Pancreas (tissue), 10 donors: ENCODE results near the gene DDX51. TPM values are rescaled to one million over a fixed set of nuclear protein-coding genes. Genes with fewer than 3 reads are reported as not detected.

ENCODE experiments used
- ATAC-seq, 4 donors: fragments of 200-7000 bp; cut with Tn5 transposase; one replicate each; pipeline versions ENCODE4 v1.8.0 to v1.9.1; 2020; ENCODE audit warnings: mild to moderate bottlenecking in 4 of 4, moderate library complexity in 4 of 4
- DNase-seq, 6 donors: peaks; one replicate each; pipeline ENCODE4 v3.0.0-alpha.2; 2020
- FAIRE-seq: peaks from 2 replicates; lab custom pipeline; 2012; peaks lifted over from hg19 to GRCh38; lab: Jason Lieb, UNC
- H3K27ac ChIP-seq, 4 donors: fragments of 200-600 bp; sonication (generic); 1 replicate in 3 of 4; 2 replicates in 1 of 4; pipeline versions ENCODE4 v1.5.0 to v1.8.0; 2020
- H3K27me3 ChIP-seq, 4 donors: fragments of 200-600 bp; one replicate each; pipeline ENCODE4 v1.8.0; 2021
- H3K36me3 ChIP-seq, 3 donors: fragments of 200-600 bp; sonication (generic) in 1 of 3; one replicate each; pipeline versions ENCODE4 v1.5.0 to v1.8.0; 2020 to 2021
- H3K4me1 ChIP-seq, 3 donors: fragments of 200-600 bp; one replicate each; pipeline ENCODE4 v1.8.0; 2021
- H3K4me3 ChIP-seq, 4 donors: fragments of 200-600 bp; sonication (generic) in 2 of 4; one replicate each; pipeline versions ENCODE4 v1.5.0 to v1.8.0; 2020 to 2021
- H3K9me3 ChIP-seq, 4 donors: fragments of 200-600 bp; one replicate each; pipeline ENCODE4 v1.8.0; 2021
- WGBS, 2 donors: extraction: QIAGEN DNeasy Blood & Tissue Kit; methylation state at CpG; one replicate each; pipeline ENCODE4 v1.1.7; 2013; 5-methylcytosine and 5-hydroxymethylcytosine counted together
- intact Hi-C, 3 donors: fragments of 100-400 bp; cut with DNase I; formaldehyde crosslinking; loops; one replicate each; pipeline versions ENCODE4 v1.11.1 to v1.14.2; 2022
- polyA plus RNA-seq, 2 donors: library from polyadenylated mRNA; stranded (reverse); fragments of 200-250 nt; gene quantifications; one replicate each; pipeline ENCODE4 v1.2.3, GENCODE V29; 2013
- total RNA-seq, 6 donors: library from RNA; stranded (reverse); fragmentation: NEBNext Ultra II Directional in 4 of 6; extraction: Animal tissue kit (Norgen Biotek cat#: 25700) in 4 of 6; gene quantifications; one replicate each; pipeline versions ENCODE4 v1.2.1 to v1.2.4, GENCODE V29; 2021 to 2023
- TF ChIP-seq, protein P1 (sequence below), 4 donors: fragments of 200-600 bp; sonication (generic) in 3 of 4; IDR thresholded peaks; one replicate each; pipeline versions ENCODE4 v1.5.0 to v1.8.0; 2021; ENCODE audit warnings: antibody characterized with exemption in 4 of 4
- donor health status: healthy with polysubstance abuse.
- donor health status: DM: no; HTN: no; CAD: no; lungs with moderate emphysema.
- donor health status: DM: no; HTN: no; CAD: no.
- donor health status: control.
- donor health status: control.
- donor health status: Bipolar disorder and iron deficiency.
- donor health status: DM: yes; HTN: yes; CAD: no.
- donor health status: DM: no; HTN: no; CAD: no.
- donor health status: DM: no; HTN: no; CAD: no.
- donor health status: DM: yes; HTN: yes; CAD: no.

DDX51 gene
- total and polyA plus RNA-seq, 8 donors, result 7.8 to 46.7 (median 13.7) TPM

DNA sequence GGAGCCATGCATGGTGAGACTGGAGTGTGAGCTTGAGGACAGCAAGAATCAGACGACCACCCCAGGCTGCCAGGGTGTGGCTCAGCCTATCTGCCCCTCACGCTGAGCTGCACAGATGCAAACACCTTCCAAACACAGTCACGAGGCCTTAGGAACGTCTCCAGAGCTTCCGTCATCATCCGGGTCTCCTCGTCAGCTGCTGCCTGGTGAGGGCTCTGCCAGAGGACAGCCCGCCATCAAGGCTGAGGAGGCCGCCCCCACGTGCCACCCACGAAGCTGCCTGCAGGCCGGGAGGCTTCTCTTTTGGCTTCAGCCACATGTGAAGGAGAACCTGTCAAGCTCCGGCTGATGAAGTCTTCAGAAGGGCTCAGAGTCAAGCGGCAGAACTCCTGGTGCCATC lies 13.4 kb downstream of the DDX51 start:
- Histone ChIP-seq H3K27me3 (no peaks in the 10 kb centered on the region), H3K36me3 (peaks cover 0 to 5% (median 0%) of the 10 kb centered on the region in 3 donors), H3K27ac (no peak overlapping the region), H3K9me3 (no peaks in the 10 kb centered on the region), H3K4me1 (no peaks in the 10 kb centered on the region), H3K4me3 (no peak overlapping the region)
- WGBS, 2 donors, result 94 to 97% methylated on average over 14 of the region's 14 CpGs
- FAIRE-seq (no peak), ATAC-seq (no peak), DNase-seq (peak in 1 of 6 donors; percentile 30)
- intact Hi-C loops, result no loop called here
- TF ChIP-seq, protein P1, sequence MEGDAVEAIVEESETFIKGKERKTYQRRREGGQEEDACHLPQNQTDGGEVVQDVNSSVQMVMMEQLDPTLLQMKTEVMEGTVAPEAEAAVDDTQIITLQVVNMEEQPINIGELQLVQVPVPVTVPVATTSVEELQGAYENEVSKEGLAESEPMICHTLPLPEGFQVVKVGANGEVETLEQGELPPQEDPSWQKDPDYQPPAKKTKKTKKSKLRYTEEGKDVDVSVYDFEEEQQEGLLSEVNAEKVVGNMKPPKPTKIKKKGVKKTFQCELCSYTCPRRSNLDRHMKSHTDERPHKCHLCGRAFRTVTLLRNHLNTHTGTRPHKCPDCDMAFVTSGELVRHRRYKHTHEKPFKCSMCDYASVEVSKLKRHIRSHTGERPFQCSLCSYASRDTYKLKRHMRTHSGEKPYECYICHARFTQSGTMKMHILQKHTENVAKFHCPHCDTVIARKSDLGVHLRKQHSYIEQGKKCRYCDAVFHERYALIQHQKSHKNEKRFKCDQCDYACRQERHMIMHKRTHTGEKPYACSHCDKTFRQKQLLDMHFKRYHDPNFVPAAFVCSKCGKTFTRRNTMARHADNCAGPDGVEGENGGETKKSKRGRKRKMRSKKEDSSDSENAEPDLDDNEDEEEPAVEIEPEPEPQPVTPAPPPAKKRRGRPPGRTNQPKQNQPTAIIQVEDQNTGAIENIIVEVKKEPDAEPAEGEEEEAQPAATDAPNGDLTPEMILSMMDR (IDR thresholded peaks at IDR 0.05), result no peak

DNA sequence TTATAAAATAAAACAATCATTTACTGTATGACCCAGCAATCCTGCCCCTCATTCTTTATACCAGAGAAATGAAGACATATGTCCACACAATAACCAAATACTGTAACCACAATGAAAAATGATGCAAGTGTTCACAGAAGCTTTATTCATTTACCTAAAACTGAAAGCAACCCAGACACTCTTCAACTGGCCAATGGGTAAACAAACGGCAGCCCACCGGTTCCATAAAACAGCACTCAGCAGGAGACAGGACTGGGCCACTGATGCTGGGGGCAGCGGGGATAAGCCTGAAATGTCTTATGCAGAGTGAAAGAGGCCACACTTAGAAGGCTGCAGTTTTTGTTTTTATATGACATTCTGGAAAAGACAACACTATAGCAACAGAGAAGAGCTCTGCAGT lies 15.1 kb downstream of the DDX51 start:
- Histone ChIP-seq H3K9me3 (no peaks in the 10 kb centered on the region), H3K27me3 (no peaks in the 10 kb centered on the region), H3K4me3 (no peak overlapping the region), H3K36me3 (peaks cover 0 to 5% (median 0%) of the 10 kb centered on the region in 3 donors), H3K4me1 (no peaks in the 10 kb centered on the region), H3K27ac (no peak overlapping the region)
- TF ChIP-seq, protein P1 (IDR thresholded peaks at IDR 0.05), result no peak
- no peak for ATAC-seq
- WGBS, 2 donors, result 94 to 97% methylated on average over 3 of the region's 3 CpGs
- DNase-seq, result peak in 1 of 6 donors; percentile 25
- no peak for FAIRE-seq
- intact Hi-C loops, result no loop called here

DNA sequence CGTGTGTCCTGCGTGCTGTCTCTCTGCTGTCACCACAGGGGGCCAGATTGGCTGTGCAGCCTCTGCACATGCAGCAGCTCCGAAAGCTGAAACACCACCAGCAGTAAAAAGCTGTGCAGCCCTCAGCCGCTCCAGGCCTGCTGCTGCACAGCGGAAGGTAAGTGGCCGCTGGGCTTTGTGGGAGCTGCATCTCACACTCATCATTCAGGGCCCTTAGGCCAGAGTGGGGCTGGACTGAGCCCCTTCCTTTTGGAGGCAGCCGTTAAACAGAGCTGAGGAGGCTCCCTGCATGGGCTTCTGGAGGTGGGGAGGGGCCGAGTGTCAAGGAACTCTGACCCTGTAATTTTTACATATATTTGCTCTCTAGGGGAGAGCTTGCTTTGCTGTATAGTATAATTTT lies 17.1 kb downstream of the DDX51 start:
- TF ChIP-seq, protein P1 (IDR thresholded peaks at IDR 0.05), result no peak
- intact Hi-C loops, result no loop called here
- H3K27me3 ChIP-seq, result no peaks in the 10 kb centered on the region
- peaks cover 0 to 5% (median 0%) of the 10 kb centered on the region in 3 donors for H3K36me3 ChIP-seq
- WGBS, 2 donors, result 98 to 99% methylated on average over 8 of the region's 8 CpGs
- DNase-seq, result peak in 1 of 6 donors; percentile 21
- no peak overlapping the region for H3K4me3 ChIP-seq
- no peak for FAIRE-seq
- no peak for ATAC-seq
- no peaks in the 10 kb centered on the region for H3K9me3 ChIP-seq
- H3K4me1 ChIP-seq, result no peaks in the 10 kb centered on the region
- no peak overlapping the region for H3K27ac ChIP-seq

DNA sequence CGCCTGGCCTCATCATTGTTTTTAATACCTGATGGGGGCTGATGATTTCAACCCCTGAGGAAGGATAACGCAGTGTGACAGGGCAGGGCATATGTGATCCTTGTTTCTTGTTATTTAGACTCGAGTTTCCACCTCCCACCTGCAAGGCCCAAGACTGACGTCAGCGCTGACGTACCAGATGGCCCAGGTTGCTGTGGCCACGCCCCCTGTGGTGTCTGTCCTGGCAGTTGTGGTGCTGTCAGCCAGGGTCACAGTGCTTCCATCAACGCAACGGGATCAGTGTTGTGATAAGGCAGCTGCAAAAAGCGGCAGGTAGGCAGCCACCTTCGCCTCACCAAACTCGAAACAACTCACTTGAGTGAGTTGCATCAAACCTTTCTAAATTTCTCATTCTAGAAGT lies 18.4 kb downstream of the DDX51 start:
- peak in 1 of 6 donors; percentile 16 for DNase-seq
- no peak for ATAC-seq
- peaks cover 0 to 5% (median 0%) of the 10 kb centered on the region in 3 donors for H3K36me3 ChIP-seq
- FAIRE-seq, result no peak
- TF ChIP-seq, protein P1 (IDR thresholded peaks at IDR 0.05), result no peak
- no peak overlapping the region for H3K27ac ChIP-seq
- 96 to 97% methylated on average over 12 of the region's 12 CpGs for WGBS, 2 donors
- intact Hi-C loops, result no loop called here
- no peaks in the 10 kb centered on the region for H3K9me3 ChIP-seq
- no peaks in the 10 kb centered on the region for H3K27me3 ChIP-seq
- no peaks in the 10 kb centered on the region for H3K4me1 ChIP-seq
- H3K4me3 ChIP-seq, result no peak overlapping the region

DNA sequence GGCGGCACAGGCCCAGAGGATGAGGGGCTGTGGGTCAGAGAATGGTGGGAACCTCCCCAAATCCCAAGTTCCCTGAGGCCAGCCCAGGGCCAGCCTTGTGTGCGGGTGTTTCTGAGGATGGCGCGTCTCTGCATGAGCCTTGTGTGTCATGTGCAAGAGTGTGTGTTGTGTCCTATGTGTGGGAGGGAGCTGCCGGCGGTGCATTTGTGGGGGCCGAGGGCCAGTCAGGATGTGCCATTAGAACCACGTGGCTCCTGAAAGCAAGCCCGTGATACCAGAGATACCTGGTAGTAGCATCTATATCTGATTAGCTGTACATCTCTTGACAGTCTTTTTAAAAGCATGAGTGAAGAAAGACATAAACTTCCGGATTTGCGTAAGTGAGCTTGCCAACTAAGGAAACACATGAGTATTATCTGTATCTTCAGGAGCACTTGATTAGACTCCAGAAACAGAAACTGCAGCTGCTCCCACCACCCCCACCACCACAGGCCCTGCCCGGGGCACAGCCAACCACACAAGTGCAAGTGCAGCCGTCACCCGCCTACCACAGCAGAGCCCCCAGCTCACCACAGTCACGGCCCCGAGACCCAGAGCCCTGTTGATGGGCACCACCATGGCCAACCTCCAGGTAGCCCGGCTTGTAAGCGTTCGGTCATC lies 19.2 kb downstream of the DDX51 start:
- Histone ChIP-seq H3K9me3 (no peaks in the 10 kb centered on the region), H3K27me3 (no peaks in the 10 kb centered on the region), H3K4me3 (no peak overlapping the region), H3K4me1 (no peaks in the 10 kb centered on the region), H3K36me3 (peaks cover 0 to 5% (median 0%) of the 10 kb centered on the region in 3 donors), H3K27ac (no peak overlapping the region)
- WGBS, 2 donors, result 87 to 97% methylated on average over 19 of the region's 19 CpGs
- DNase-seq, result peak in 1 of 6 donors; percentile 35
- intact Hi-C loops, result no loop called here
- no peak for ATAC-seq
- FAIRE-seq, result no peak
- TF ChIP-seq, protein P1 (IDR thresholded peaks at IDR 0.05), result no peak
